Middle frontal gyrus (tissue), 1 donor: ENCODE data around the gene SLC25A1.

ENCODE experiments used
- DNase-seq: peaks from one replicate; pipeline ENCODE4 v3.0.0-alpha.2; 2015; ENCODE audit warnings: low spot score; ENCODE audit errors: extremely low spot score

Gene SLC25A1

GRCh38 chr22:19139974-19140373 is 38.6 kb downstream of the SLC25A1 start:
- no peak for DNase-seq

GRCh38 chr22:19139001-19139356 is 39.6 kb downstream of the SLC25A1 start:
- no peak for DNase-seq

GRCh38 chr22:19138217-19139000 is 40.1 kb downstream of the SLC25A1 start:
- no peak for DNase-seq

GRCh38 chr22:19137384-19138216 is 40.9 kb downstream of the SLC25A1 start:
- DNase-seq: no peak

- no peak for DNase-seq
Measured at GRCh38 chr22:19136915-19137314, 41.6 kb downstream of the SLC25A1 start.

- DNase-seq: no peak
Measured at GRCh38 chr22:19134874-19135273, 43.7 kb downstream of the SLC25A1 start.

GRCh38 chr22:19134176-19134831 is 44.2 kb downstream of the SLC25A1 start:
- no peak for DNase-seq

- DNase-seq: no peak
Measured at GRCh38 chr22:19133561-19133960, 45.0 kb downstream of the SLC25A1 start.

- no peak for DNase-seq
Measured at GRCh38 chr22:19132693-19133400, 45.7 kb downstream of the SLC25A1 start.

- DNase-seq: no peak
Measured at GRCh38 chr22:19132153-19132552, 46.4 kb downstream of the SLC25A1 start.

GRCh38 chr22:19131685-19132015 is 46.9 kb downstream of the SLC25A1 start:
- DNase-seq: no peak

GRCh38 chr22:19130959-19131684 is 47.4 kb downstream of the SLC25A1 start, which contains the start of gene TSSK2:
TSSK2 (plus strand) TSS chr22:19131308; CDS start chr22:19131400, 92 bp downstream.
- no peak for DNase-seq

- DNase-seq: no peak
Measured at GRCh38 chr22:19129871-19130270, 48.7 kb downstream of the SLC25A1 start.

- no peak for DNase-seq
Measured at GRCh38 chr22:19128946-19129727, 49.4 kb downstream of the SLC25A1 start.

GRCh38 chr22:19128009-19128401 is 50.5 kb downstream of the SLC25A1 start:
- no peak for DNase-seq

GRCh38 chr22:19127329-19128008 is 51.1 kb downstream of the SLC25A1 start:
- DNase-seq: no peak

GRCh38 chr22:19126309-19127273 is 51.9 kb downstream of the SLC25A1 start:
- no peak for DNase-seq
